Measurements from ENCODE around the gene PEX13. TPM values are rescaled to one million over a fixed set of nuclear protein-coding genes. Genes with fewer than 3 reads are reported as not detected.
"Not testable (repeated sequence)": the region's sequence is repeated elsewhere in the genome, so short reads cannot be mapped to it uniquely, and the experiment has no call there.

Gene PEX13
- total RNA-seq, 2 donors from 2014 or later, result 18.2 to 19.8 TPM

DNA sequence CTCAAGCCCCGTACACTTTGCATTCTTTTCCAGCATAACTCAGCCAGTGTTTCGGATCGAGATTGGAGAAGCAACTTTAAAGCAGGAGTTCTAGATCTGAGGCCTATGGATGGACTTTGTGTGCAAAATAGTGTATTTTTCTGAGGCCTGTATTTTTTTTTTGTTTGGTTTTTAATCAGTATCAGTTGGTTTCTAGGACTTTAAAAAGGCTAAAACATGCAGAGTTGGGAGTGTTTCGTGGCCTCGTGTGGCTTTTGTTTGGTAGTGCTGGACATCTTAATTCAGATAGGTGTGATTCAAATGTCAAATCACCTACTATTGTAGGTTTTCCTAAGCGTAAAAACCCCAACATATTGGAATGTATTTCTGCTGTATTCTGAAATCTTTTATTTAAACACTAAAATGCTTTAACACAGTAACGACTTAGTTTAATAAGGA is 817 bp downstream of the PEX13 start:
- TF ChIP-seq POLR2A (IDR thresholded peaks at IDR 0.05), result no peak
- TF ChIP-seq, protein P1, sequence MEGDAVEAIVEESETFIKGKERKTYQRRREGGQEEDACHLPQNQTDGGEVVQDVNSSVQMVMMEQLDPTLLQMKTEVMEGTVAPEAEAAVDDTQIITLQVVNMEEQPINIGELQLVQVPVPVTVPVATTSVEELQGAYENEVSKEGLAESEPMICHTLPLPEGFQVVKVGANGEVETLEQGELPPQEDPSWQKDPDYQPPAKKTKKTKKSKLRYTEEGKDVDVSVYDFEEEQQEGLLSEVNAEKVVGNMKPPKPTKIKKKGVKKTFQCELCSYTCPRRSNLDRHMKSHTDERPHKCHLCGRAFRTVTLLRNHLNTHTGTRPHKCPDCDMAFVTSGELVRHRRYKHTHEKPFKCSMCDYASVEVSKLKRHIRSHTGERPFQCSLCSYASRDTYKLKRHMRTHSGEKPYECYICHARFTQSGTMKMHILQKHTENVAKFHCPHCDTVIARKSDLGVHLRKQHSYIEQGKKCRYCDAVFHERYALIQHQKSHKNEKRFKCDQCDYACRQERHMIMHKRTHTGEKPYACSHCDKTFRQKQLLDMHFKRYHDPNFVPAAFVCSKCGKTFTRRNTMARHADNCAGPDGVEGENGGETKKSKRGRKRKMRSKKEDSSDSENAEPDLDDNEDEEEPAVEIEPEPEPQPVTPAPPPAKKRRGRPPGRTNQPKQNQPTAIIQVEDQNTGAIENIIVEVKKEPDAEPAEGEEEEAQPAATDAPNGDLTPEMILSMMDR (IDR thresholded peaks at IDR 0.05), result no peak
- no peak for DNase-seq

DNA sequence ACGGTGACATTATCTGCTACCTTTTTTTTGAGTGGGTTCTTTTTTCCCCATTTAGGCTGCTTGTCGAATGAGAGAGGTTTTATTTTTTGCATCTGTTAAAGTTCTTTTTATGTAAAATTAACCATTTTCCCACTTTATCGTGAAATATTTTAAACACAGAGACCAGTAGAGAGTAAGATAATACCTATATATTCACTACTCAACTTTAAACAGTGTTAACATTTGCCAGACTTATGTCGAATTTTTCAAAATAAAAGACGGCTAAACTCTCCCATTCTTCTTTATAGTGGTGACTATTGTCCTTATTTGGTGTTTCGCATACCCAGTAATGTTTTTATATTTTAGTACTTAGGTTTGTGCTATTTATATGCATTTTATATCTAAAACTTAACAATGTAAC is 1.3 kb downstream of the PEX13 start:
- 8 to 10% methylated on average over 6 of the region's 6 CpGs for WGBS, 2 donors
- ATAC-seq (no peak), DNase-seq (no peak)
- Histone ChIP-seq H3K27me3 (no peaks in the 10 kb centered on the region), H3K27ac (peak overlapping the region in 3 of 4 donors; percentile 84 to 95 (median 94)), H3K9me3 (no peaks in the 10 kb centered on the region), H3K4me3 (peak overlapping the region in 1 of 2 donors; percentile 91), H3K4me1 (peaks cover 39% of the 10 kb centered on the region), H3K36me3 (replicated peaks in 1 of 2; ENCODE audit: insufficient read depth in 1 of 2, low read depth in 2 of 2) (no peaks in the 10 kb centered on the region)
- intact Hi-C loops (cut with DNase I), result no loop called here
- TF ChIP-seq, protein P1 (IDR thresholded peaks at IDR 0.05), result no peak
- TF ChIP-seq POLR2A (IDR thresholded peaks at IDR 0.05), result no peak

More for the DNA sequence above, 817 bp downstream of the PEX13 start:
- H3K4me1 ChIP-seq, result peaks cover 43% of the 10 kb centered on the region
- H3K4me3 ChIP-seq, result peak overlapping the region; percentile 79 to 91
- WGBS, 2 donors, result 0% methylated on average over 7 of the region's 7 CpGs
- no peaks in the 10 kb centered on the region for H3K36me3 ChIP-seq (replicated peaks in 1 of 2; ENCODE audit: insufficient read depth in 1 of 2, low read depth in 2 of 2)
- no peaks in the 10 kb centered on the region for H3K27me3 ChIP-seq
- peak overlapping the region; percentile 84 to 95 (median 92) for H3K27ac ChIP-seq
- ATAC-seq, result no peak
- no peaks in the 10 kb centered on the region for H3K9me3 ChIP-seq
- intact Hi-C loops (cut with DNase I), result no loop called here

DNA sequence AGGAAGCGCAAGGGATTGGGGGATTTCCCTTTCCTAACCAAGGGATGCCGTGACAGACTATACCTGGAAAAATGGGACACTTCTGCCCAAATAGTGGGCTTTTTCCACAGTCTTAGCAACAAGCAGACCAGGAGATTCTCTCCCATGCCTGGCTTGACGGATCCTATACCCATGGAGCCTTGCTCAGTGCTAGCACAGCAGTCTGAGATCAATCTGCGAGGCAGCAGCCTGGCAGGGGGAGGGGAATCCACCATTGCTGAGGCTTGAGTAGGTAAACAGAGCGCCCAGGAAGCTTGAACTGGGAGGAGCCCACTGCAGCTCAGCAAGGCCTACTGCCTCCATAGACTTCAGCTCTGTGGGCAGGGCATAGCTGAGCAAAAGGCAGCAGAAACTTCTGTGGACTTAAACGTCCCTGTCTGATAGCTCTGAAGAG is 3.7 kb downstream of the PEX13 start:
- Histone ChIP-seq H3K4me3 (no peak overlapping the region), H3K27me3 (no peaks in the 10 kb centered on the region), H3K4me1 (peaks cover 18% of the 10 kb centered on the region), H3K36me3 (replicated peaks in 1 of 2; ENCODE audit: insufficient read depth in 1 of 2, low read depth in 2 of 2) (peaks cover 0 to 2% of the 10 kb centered on the region in 2 donors), H3K27ac (no peak overlapping the region), H3K9me3 (no peaks in the 10 kb centered on the region)
- intact Hi-C loops (cut with DNase I), result no loop called here
- DNase-seq, result no peak
- 89 to 100% methylated on average over 3 to 6 of the region's 6 CpGs for WGBS, 2 donors
- TF ChIP-seq POLR2A (IDR thresholded peaks at IDR 0.05), result no peak
- TF ChIP-seq, protein P1 (IDR thresholded peaks at IDR 0.05), result no peak
- no peak for ATAC-seq

- TF ChIP-seq, protein P1 (IDR thresholded peaks at IDR 0.05), result no peak
- no peaks in the 10 kb centered on the region for H3K27me3 ChIP-seq
- intact Hi-C loops (cut with DNase I), result no loop called here
- H3K36me3 ChIP-seq (replicated peaks in 1 of 2; ENCODE audit: insufficient read depth in 1 of 2, low read depth in 2 of 2), result peaks cover 0 to 2% of the 10 kb centered on the region in 2 donors
- peaks cover 17% of the 10 kb centered on the region for H3K4me1 ChIP-seq
- ATAC-seq (no peak), DNase-seq (no peak)
- H3K4me3 ChIP-seq, result no peak overlapping the region
- 95 to 96% methylated on average over 4 of the region's 4 CpGs for WGBS, 2 donors
- H3K9me3 ChIP-seq, result no peaks in the 10 kb centered on the region
- H3K27ac ChIP-seq, result no peak overlapping the region
Measured at GRCh38 chr2:61023670-61024069, 6.2 kb downstream of the PEX13 start.

GRCh38 chr2:61029533-61029932 is 12.0 kb downstream of the PEX13 start:
- H3K27me3 ChIP-seq, result no peaks in the 10 kb centered on the region
- WGBS, 2 donors, result 91% methylated on average over 3 of the region's 3 CpGs
- TF ChIP-seq, protein P1 (IDR thresholded peaks at IDR 0.05), result no peak
- DNase-seq (no peak), ATAC-seq (no peak)
- no peak overlapping the region for H3K27ac ChIP-seq
- H3K36me3 ChIP-seq (replicated peaks in 1 of 2; ENCODE audit: insufficient read depth in 1 of 2, low read depth in 2 of 2), result peaks cover 0 to 17% of the 10 kb centered on the region in 2 donors
- H3K4me3 ChIP-seq, result no peak overlapping the region
- H3K9me3 ChIP-seq, result no peaks in the 10 kb centered on the region
- intact Hi-C loops (cut with DNase I), result no loop called here
- no peaks in the 10 kb centered on the region for H3K4me1 ChIP-seq

DNA sequence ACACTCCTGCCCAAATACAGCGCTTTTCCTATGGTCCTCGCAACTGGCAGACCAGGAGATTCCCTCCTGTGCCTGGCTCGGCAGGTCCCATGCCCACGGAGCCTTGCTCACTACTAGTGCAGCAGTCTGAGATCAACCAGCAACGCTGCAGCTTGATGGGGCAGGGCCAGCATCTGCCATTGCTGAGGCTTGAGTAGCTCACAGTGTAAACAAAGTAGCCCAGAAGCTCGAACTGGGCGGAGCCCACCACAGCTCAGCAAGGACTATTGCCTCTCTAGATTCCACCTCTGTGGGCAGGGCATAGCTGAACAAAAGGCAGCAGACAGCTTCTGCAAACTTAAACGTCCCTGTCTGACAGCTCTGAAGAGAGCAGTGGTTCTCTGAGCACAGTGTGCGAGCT is 17.1 kb downstream of the PEX13 start:
- ATAC-seq; DNase-seq; H3K9me3 ChIP-seq; intact Hi-C loops (cut with DNase I); H3K4me3 ChIP-seq; H3K27me3 ChIP-seq; H3K27ac ChIP-seq; H3K4me1 ChIP-seq: not testable (repeated sequence)
- H3K36me3 ChIP-seq (replicated peaks in 1 of 2; ENCODE audit: insufficient read depth in 1 of 2, low read depth in 2 of 2), result peaks cover 6 to 22% of the 10 kb centered on the region in 2 donors
- 80 to 92% methylated on average over 2 to 9 of the region's 9 CpGs for WGBS, 2 donors

GRCh38 chr2:61036643-61037042 is 19.1 kb downstream of the PEX13 start:
- WGBS, 2 donors, result 90 to 92% methylated on average over 2 of the region's 2 CpGs
- ATAC-seq; DNase-seq; H3K27ac ChIP-seq; intact Hi-C loops (cut with DNase I); H3K4me3 ChIP-seq; H3K9me3 ChIP-seq; H3K4me1 ChIP-seq; H3K27me3 ChIP-seq: not testable (repeated sequence)
- H3K36me3 ChIP-seq (replicated peaks in 1 of 2; ENCODE audit: insufficient read depth in 1 of 2, low read depth in 2 of 2), result peaks cover 6 to 21% of the 10 kb centered on the region in 2 donors
